Measurements from ENCODE around the gene AP2A2. TPM values are rescaled to one million over a fixed set of nuclear protein-coding genes. Genes with fewer than 3 reads are reported as not detected.

The AP2A2 gene
- total RNA-seq, 2 donors from 2014 or later = 79.4 to 97.7 TPM

DNA sequence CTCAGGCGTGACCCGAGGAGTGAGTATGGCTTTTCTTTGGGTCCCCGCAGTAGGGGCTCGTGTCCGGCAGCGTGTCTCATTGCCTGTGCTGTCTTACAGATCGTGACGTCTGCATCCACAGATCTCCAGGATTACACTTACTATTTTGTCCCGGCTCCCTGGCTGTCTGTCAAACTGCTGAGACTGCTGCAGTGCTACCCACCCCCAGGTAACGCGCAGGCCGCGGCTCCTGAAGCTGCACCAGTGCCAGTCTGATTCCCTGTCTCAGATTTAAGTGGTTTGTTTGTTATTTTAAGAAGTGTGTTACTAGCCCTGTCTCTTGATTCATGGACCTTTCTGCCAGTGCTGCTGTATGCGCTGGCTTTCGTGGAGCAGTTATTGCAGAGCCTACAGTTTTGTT lies 58.9 kb downstream of the AP2A2 start:
- H3K27me3 ChIP-seq (ENCODE audit: control insufficient read depth, insufficient read depth, low read length, poor library complexity, severe bottlenecking) = no peaks in the 10 kb centered on the region
- H3K27me3 Mint-ChIP-seq (ENCODE audit: insufficient read depth) = no peaks in the 10 kb centered on the region
- TF ChIP-seq, protein P1, sequence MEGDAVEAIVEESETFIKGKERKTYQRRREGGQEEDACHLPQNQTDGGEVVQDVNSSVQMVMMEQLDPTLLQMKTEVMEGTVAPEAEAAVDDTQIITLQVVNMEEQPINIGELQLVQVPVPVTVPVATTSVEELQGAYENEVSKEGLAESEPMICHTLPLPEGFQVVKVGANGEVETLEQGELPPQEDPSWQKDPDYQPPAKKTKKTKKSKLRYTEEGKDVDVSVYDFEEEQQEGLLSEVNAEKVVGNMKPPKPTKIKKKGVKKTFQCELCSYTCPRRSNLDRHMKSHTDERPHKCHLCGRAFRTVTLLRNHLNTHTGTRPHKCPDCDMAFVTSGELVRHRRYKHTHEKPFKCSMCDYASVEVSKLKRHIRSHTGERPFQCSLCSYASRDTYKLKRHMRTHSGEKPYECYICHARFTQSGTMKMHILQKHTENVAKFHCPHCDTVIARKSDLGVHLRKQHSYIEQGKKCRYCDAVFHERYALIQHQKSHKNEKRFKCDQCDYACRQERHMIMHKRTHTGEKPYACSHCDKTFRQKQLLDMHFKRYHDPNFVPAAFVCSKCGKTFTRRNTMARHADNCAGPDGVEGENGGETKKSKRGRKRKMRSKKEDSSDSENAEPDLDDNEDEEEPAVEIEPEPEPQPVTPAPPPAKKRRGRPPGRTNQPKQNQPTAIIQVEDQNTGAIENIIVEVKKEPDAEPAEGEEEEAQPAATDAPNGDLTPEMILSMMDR (conservative IDR thresholded peaks at IDR 0.05) = no peak
- WGBS, 2 experiments (ENCODE audit: insufficient coverage in 1 of 2, insufficient read length in 1 of 2) = 91 to 96% methylated on average over 10 to 15 of the region's 15 CpGs
- DNase-seq = no peak
- no peaks in the 10 kb centered on the region for H3K4me1 ChIP-seq (ENCODE audit: control insufficient read depth, insufficient read depth, low read length)
- H3K4me3 Mint-ChIP-seq = no peak overlapping the region
- H3K36me3 Mint-ChIP-seq (ENCODE audit: low read depth) = peaks cover 60% of the 10 kb centered on the region
- peaks cover 69% of the 10 kb centered on the region for H3K36me3 ChIP-seq (ENCODE audit: control insufficient read depth, insufficient read depth, low read length)
- H3K27ac Mint-ChIP-seq = no peak overlapping the region
- H3K27ac ChIP-seq (ENCODE audit: low read depth, low read length) = peak overlapping the region; percentile 75
- H3K9me3 ChIP-seq (ENCODE audit: control insufficient read depth, low read length) = no peaks in the 10 kb centered on the region
- no peaks in the 10 kb centered on the region for H3K4me1 Mint-ChIP-seq
- no peaks in the 10 kb centered on the region for H3K9me3 Mint-ChIP-seq
- no peak overlapping the region for H3K9ac ChIP-seq (ENCODE audit: extremely low read depth, low read length, poor library complexity, severe bottlenecking)
- no peak overlapping the region for H3K4me3 ChIP-seq (ENCODE audit: low read length)

DNA sequence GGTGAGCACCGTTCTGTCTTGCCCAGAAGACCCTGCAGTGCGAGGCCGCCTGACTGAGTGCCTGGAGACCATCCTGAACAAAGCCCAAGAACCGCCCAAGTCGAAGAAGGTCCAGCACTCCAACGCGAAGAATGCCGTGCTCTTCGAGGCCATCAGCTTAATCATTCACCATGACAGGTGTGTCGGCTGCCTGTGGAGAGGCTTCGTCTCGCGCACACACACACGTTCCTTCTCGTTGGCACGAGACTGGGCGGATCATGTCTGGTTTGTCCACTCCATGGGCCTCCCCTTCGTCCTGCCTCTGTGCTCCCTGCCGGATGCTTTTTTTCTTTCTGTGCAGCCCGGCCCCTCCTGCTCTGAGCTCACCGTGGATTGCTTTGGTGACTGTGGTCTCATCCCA lies 59.7 kb downstream of the AP2A2 start:
- H3K36me3 ChIP-seq (ENCODE audit: control insufficient read depth, insufficient read depth, low read length) = peaks cover 74% of the 10 kb centered on the region
- DNase-seq = no peak
- H3K9ac ChIP-seq (ENCODE audit: extremely low read depth, low read length, poor library complexity, severe bottlenecking) = no peak overlapping the region
- H3K27me3 ChIP-seq (ENCODE audit: control insufficient read depth, insufficient read depth, low read length, poor library complexity, severe bottlenecking) = no peaks in the 10 kb centered on the region
- no peaks in the 10 kb centered on the region for H3K27me3 Mint-ChIP-seq (ENCODE audit: insufficient read depth)
- WGBS, 2 experiments (ENCODE audit: insufficient coverage in 1 of 2, insufficient read length in 1 of 2) = 88 to 94% methylated on average over 19 to 21 of the region's 21 CpGs
- no peak overlapping the region for H3K4me3 Mint-ChIP-seq
- H3K9me3 Mint-ChIP-seq = no peaks in the 10 kb centered on the region
- H3K9me3 ChIP-seq (ENCODE audit: control insufficient read depth, low read length) = no peaks in the 10 kb centered on the region
- no peak overlapping the region for H3K27ac Mint-ChIP-seq
- TF ChIP-seq, protein P1 (conservative IDR thresholded peaks at IDR 0.05) = no peak
- H3K27ac ChIP-seq (ENCODE audit: low read depth, low read length) = peak overlapping the region; percentile 57
- no peaks in the 10 kb centered on the region for H3K4me1 ChIP-seq (ENCODE audit: control insufficient read depth, insufficient read depth, low read length)
- peaks cover 64% of the 10 kb centered on the region for H3K36me3 Mint-ChIP-seq (ENCODE audit: low read depth)
- no peak overlapping the region for H3K4me3 ChIP-seq (ENCODE audit: low read length)
- H3K4me1 Mint-ChIP-seq = no peaks in the 10 kb centered on the region

DNA sequence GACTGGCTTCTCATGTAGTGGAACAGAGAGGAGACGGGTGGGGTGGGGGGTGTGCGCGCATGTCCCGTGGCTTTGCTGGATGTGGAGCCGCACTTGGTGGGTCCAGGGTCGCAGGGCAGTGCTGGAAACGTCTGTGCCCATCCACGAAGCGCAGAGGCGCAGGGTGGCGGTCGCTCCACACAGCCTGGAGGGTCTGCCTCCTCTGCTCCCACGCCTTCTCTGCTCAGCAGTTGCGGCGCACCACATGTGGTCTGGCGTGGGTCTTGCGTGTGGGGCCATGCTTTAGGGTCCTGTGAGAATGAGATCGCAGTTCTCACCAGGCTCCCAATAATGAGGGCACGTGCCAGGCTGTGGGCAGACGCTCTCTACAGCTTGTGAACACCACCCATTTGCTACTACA lies 60.2 kb downstream of the AP2A2 start:
- H3K27me3 Mint-ChIP-seq (ENCODE audit: insufficient read depth) = no peaks in the 10 kb centered on the region
- Histone ChIP-seq H3K9me3 (ENCODE audit: control insufficient read depth, low read length) (no peaks in the 10 kb centered on the region), H3K36me3 (ENCODE audit: control insufficient read depth, insufficient read depth, low read length) (peaks cover 72% of the 10 kb centered on the region), H3K4me1 (ENCODE audit: control insufficient read depth, insufficient read depth, low read length) (no peaks in the 10 kb centered on the region), H3K9ac (ENCODE audit: extremely low read depth, low read length, poor library complexity, severe bottlenecking) (no peak overlapping the region), H3K4me3 (ENCODE audit: low read length) (no peak overlapping the region), H3K27me3 (ENCODE audit: control insufficient read depth, insufficient read depth, low read length, poor library complexity, severe bottlenecking) (no peaks in the 10 kb centered on the region), H3K27ac (ENCODE audit: low read depth, low read length) (peak overlapping the region; percentile 57)
- TF ChIP-seq, protein P1 (conservative IDR thresholded peaks at IDR 0.05) = no peak
- no peak overlapping the region for H3K27ac Mint-ChIP-seq
- 95 to 97% methylated on average over 17 of the region's 20 CpGs for WGBS, 2 experiments (ENCODE audit: insufficient coverage in 1 of 2, insufficient read length in 1 of 2)
- no peaks in the 10 kb centered on the region for H3K4me1 Mint-ChIP-seq
- no peak for DNase-seq
- H3K9me3 Mint-ChIP-seq = no peaks in the 10 kb centered on the region
- H3K4me3 Mint-ChIP-seq = no peak overlapping the region
- H3K36me3 Mint-ChIP-seq (ENCODE audit: low read depth) = peaks cover 60% of the 10 kb centered on the region
